Measurements from ENCODE around the gene TSPO2. TPM values are rescaled to one million over a fixed set of nuclear protein-coding genes. Genes with fewer than 3 reads are reported as not detected.

Gene TSPO2
- total RNA-seq, 1 experiment from 2014 or later: not detected

DNA sequence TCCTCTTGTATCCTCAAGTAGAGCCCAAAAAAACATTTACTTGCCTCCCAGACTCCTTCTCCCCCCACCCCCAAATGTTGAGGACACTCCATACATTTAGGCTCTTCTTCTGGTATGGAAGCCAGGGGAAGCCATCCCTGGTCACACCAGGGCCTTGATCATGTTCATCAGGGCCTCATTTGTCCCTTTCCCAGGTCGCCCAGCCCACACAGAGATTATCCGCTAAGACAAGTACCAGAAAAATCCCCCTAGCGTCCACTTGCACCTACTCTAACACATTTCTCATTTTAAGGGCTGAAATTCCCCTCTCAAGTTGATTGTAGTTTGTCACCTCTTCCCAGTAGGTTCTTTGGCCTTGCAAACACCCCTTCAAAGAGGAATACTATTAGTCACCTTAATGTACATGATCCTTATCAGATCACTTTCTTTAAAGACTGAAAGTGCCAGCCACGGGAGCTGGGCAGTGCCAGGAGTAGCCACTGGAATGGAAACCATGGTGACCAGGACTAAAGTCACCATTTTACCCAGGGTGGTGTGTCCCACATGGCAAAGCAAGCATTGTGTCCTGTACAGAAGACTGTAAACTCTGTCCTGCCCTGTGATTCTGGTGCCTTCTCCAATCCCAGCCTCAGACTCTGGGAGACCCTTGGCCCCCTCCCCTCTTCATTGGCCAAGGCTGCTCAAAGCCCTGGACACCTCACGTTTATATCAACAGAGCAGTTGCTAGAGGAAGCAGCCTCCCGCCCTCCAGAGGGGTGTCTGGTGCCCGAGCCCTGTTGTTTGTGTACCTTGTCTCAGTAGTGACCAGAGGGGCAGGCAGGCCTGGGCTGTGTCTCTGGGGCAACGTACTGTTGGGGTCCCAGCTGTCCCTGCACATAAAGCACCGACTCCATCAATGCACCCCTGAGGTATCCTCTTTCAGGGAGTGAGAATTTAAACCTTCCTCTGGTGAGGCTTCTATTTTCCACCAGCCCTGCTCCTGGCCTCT, 5.8 kb downstream of the TSPO2 start:
- no peak for DNase-seq (ENCODE audit: unreplicated experiment)
- Mint-ChIP-seq H3K27me3 (ENCODE audit: insufficient read depth, unreplicated experiment) (no peaks in the 10 kb centered on the region), H3K4me3 (ENCODE audit: unreplicated experiment) (no peak overlapping the region), H3K27ac (ENCODE audit: low read depth, unreplicated experiment) (no peak overlapping the region), H3K4me1 (ENCODE audit: insufficient read depth, unreplicated experiment) (no peaks in the 10 kb centered on the region), H3K36me3 (ENCODE audit: insufficient read depth, unreplicated experiment) (no peaks in the 10 kb centered on the region), H3K9me3 (ENCODE audit: unreplicated experiment) (no peaks in the 10 kb centered on the region)
- TF ChIP-seq, protein P1, sequence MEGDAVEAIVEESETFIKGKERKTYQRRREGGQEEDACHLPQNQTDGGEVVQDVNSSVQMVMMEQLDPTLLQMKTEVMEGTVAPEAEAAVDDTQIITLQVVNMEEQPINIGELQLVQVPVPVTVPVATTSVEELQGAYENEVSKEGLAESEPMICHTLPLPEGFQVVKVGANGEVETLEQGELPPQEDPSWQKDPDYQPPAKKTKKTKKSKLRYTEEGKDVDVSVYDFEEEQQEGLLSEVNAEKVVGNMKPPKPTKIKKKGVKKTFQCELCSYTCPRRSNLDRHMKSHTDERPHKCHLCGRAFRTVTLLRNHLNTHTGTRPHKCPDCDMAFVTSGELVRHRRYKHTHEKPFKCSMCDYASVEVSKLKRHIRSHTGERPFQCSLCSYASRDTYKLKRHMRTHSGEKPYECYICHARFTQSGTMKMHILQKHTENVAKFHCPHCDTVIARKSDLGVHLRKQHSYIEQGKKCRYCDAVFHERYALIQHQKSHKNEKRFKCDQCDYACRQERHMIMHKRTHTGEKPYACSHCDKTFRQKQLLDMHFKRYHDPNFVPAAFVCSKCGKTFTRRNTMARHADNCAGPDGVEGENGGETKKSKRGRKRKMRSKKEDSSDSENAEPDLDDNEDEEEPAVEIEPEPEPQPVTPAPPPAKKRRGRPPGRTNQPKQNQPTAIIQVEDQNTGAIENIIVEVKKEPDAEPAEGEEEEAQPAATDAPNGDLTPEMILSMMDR (IDR thresholded peaks at IDR 0.05; ENCODE audit: unreplicated experiment): no peak
- intact Hi-C loops (cut with micrococcal nuclease): no loop called here
- CTCF ChIA-PET: interaction anchor here (0.6 to 2.8 kb wide), 6 partner anchors 8 to 1167 kb away, joined by 4 to 13 read pairs (median 6); partner anchors contain the start of gene UNC5CL
- BruUV-seq (replicated peaks): no TSS peak
- POLR2A ChIA-PET: no interaction called here

DNA sequence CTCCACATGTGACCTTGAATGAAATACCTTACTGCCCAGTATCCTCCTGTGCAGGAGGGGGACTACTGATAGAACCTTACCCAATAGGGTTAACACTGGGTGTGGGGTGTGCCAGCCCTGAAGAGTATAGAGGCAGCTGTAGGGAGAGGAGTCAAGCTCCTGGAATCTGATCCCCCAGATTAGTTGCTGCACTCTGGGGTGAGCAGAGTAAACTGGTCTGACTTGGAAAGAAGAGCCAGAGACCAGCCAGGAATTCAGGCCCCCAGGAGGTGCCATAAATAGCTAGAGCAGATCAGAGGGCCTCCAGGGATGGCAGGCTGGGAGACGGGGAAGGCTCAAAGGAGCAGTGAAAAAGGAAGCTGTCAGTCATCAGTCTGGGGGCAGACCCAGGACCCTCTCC, 7.3 kb downstream of the TSPO2 start:
- TF ChIP-seq, protein P1 (IDR thresholded peaks at IDR 0.05; ENCODE audit: unreplicated experiment): no peak
- Mint-ChIP-seq H3K27ac (ENCODE audit: low read depth, unreplicated experiment) (peak overlapping the region; percentile 22), H3K4me3 (ENCODE audit: unreplicated experiment) (no peak overlapping the region), H3K4me1 (ENCODE audit: insufficient read depth, unreplicated experiment) (no peaks in the 10 kb centered on the region), H3K9me3 (ENCODE audit: unreplicated experiment) (no peaks in the 10 kb centered on the region), H3K27me3 (ENCODE audit: insufficient read depth, unreplicated experiment) (no peaks in the 10 kb centered on the region), H3K36me3 (ENCODE audit: insufficient read depth, unreplicated experiment) (no peaks in the 10 kb centered on the region)
- POLR2A ChIA-PET: no interaction called here
- no TSS peak for BruUV-seq (replicated peaks)
- intact Hi-C loops (cut with micrococcal nuclease): no loop called here
- CTCF ChIA-PET: interaction anchor here (0.7 to 2.8 kb wide), 5 partner anchors 10 to 89 kb away, joined by 4 to 13 read pairs (median 6); partner anchors contain the start of gene UNC5CL
- no peak for DNase-seq (ENCODE audit: unreplicated experiment)

GRCh38 chr6:41049955-41050354, 7.7 kb downstream of the TSPO2 start:
- intact Hi-C loops (cut with micrococcal nuclease): no loop called here

GRCh38 chr6:41050536-41050935, 8.3 kb downstream of the TSPO2 start:
- Mint-ChIP-seq H3K4me3 (ENCODE audit: unreplicated experiment) (no peak overlapping the region), H3K4me1 (ENCODE audit: insufficient read depth, unreplicated experiment) (no peaks in the 10 kb centered on the region), H3K36me3 (ENCODE audit: insufficient read depth, unreplicated experiment) (no peaks in the 10 kb centered on the region), H3K27ac (ENCODE audit: low read depth, unreplicated experiment) (no peak overlapping the region), H3K27me3 (ENCODE audit: insufficient read depth, unreplicated experiment) (no peaks in the 10 kb centered on the region), H3K9me3 (ENCODE audit: unreplicated experiment) (no peaks in the 10 kb centered on the region)
- DNase-seq (ENCODE audit: unreplicated experiment): no peak
- intact Hi-C loops (cut with micrococcal nuclease): no loop called here
- ChIA-PET CTCF (interaction anchor here (0.6 to 2.8 kb wide), 4 partner anchors 11 to 1703 kb away, joined by 4 to 13 read pairs (median 6); partner anchors contain the start of gene UNC5CL), POLR2A (no interaction called here)
- TF ChIP-seq, protein P1 (IDR thresholded peaks at IDR 0.05; ENCODE audit: unreplicated experiment): no peak
- no TSS peak for BruUV-seq (replicated peaks)

More at GRCh38 chr6:41049955-41050354, 7.7 kb downstream of the TSPO2 start:
- TF ChIP-seq, protein P1 (IDR thresholded peaks at IDR 0.05; ENCODE audit: unreplicated experiment): no peak
- ChIA-PET POLR2A (no interaction called here), CTCF (interaction anchor here (1.5 to 2.8 kb wide), 4 partner anchors 10 to 22 kb away, joined by 4 to 13 read pairs (median 7); partner anchors contain the start of gene UNC5CL)
- Mint-ChIP-seq H3K9me3 (ENCODE audit: unreplicated experiment) (no peaks in the 10 kb centered on the region), H3K4me3 (ENCODE audit: unreplicated experiment) (no peak overlapping the region), H3K36me3 (ENCODE audit: insufficient read depth, unreplicated experiment) (no peaks in the 10 kb centered on the region), H3K4me1 (ENCODE audit: insufficient read depth, unreplicated experiment) (no peaks in the 10 kb centered on the region), H3K27me3 (ENCODE audit: insufficient read depth, unreplicated experiment) (no peaks in the 10 kb centered on the region), H3K27ac (ENCODE audit: low read depth, unreplicated experiment) (no peak overlapping the region)
- no peak for DNase-seq (ENCODE audit: unreplicated experiment)
- BruUV-seq (replicated peaks): no TSS peak
